A204.1 (cell line): ENCODE data around the gene CASKIN2.
"Not testable (repeated sequence)": the region's sequence is repeated elsewhere in the genome, so short reads cannot be mapped to it uniquely, and the experiment has no call there.

Experiments
- FAIRE-seq: peaks from 2 replicates; lab custom pipeline; 2012; peaks lifted over from hg19 to GRCh38; lab: Jason Lieb, UNC

The CASKIN2 gene

GRCh38 chr17:75546181-75546580 is 30.8 kb upstream of the CASKIN2 start:
- no peak for FAIRE-seq

GRCh38 chr17:75544250-75544649 is 28.9 kb upstream of the CASKIN2 start:
- FAIRE-seq = no peak

GRCh38 chr17:75542728-75543336 is 27.5 kb upstream of the CASKIN2 start:
- no peak for FAIRE-seq

- no peak for FAIRE-seq
Measured at GRCh38 chr17:75542229-75542628, 26.9 kb upstream of the CASKIN2 start.

- no peak for FAIRE-seq
Measured at GRCh38 chr17:75540923-75541503, 25.7 kb upstream of the CASKIN2 start.

- no peak for FAIRE-seq
Measured at GRCh38 chr17:75539967-75540729, 24.8 kb upstream of the CASKIN2 start.

GRCh38 chr17:75536366-75536765 is 21.0 kb upstream of the CASKIN2 start:
- FAIRE-seq = no peak

- no peak for FAIRE-seq
Measured at GRCh38 chr17:75535871-75536270, 20.5 kb upstream of the CASKIN2 start.

- FAIRE-seq = no peak
Measured at GRCh38 chr17:75535119-75535537, 19.8 kb upstream of the CASKIN2 start.

GRCh38 chr17:75531721-75532072 is 16.4 kb upstream of the CASKIN2 start:
- FAIRE-seq = no peak

GRCh38 chr17:75530837-75531720 is 15.7 kb upstream of the CASKIN2 start:
- FAIRE-seq = no peak

- no peak for FAIRE-seq
Measured at GRCh38 chr17:75526555-75527270, 11.4 kb upstream of the CASKIN2 start.

- no peak for FAIRE-seq
Measured at GRCh38 chr17:75525806-75526554, 10.6 kb upstream of the CASKIN2 start.

GRCh38 chr17:75524970-75525805 is 9.9 kb upstream of the CASKIN2 start, which contains the start of gene LLGL2:
Gene LLGL2, plus strand, starts transcription at chr17:75525697. Its CDS starts 17,730 bp downstream, at chr17:75543427.
- FAIRE-seq = no peak

- no peak for FAIRE-seq
Measured at GRCh38 chr17:75524269-75524969, 9.1 kb upstream of the CASKIN2 start.

GRCh38 chr17:75523647-75524046 is 8.3 kb upstream of the CASKIN2 start:
- no peak for FAIRE-seq

GRCh38 chr17:75521951-75522727 is 6.8 kb upstream of the CASKIN2 start:
- FAIRE-seq = no peak

- no peak for FAIRE-seq
Measured at GRCh38 chr17:75521290-75521689, 6.0 kb upstream of the CASKIN2 start.

GRCh38 chr17:75520413-75520812 is 5.1 kb upstream of the CASKIN2 start:
- FAIRE-seq = not testable (repeated sequence)
